HEK293 (cell line): ENCODE results near the gene DMAC2.

ENCODE experiments used
- GLIS1 ChIP-seq: fragments of 450-650 bp; formaldehyde crosslinking; IDR thresholded peaks from 2 replicates; pipeline ENCODE4 v1.5.1; 2016; ENCODE audit warnings: missing biosample characterization, missing genetic modification characterization
- KLF16 ChIP-seq: fragments of 450-650 bp; formaldehyde crosslinking; IDR thresholded peaks from 2 replicates; pipeline ENCODE4 v1.5.1; 2017; ENCODE audit warnings: missing biosample characterization, missing genetic modification characterization
- KLF7 ChIP-seq: fragments of 450-650 bp; formaldehyde crosslinking; IDR thresholded peaks from 2 replicates; pipeline ENCODE4 v1.5.1; 2016; ENCODE audit warnings: missing biosample characterization, missing genetic modification characterization, borderline replicate concordance
- KLF9 ChIP-seq: fragments of 450-650 bp; formaldehyde crosslinking; IDR thresholded peaks from 2 replicates; pipeline ENCODE4 v1.5.1; 2016; ENCODE audit warnings: missing biosample characterization, missing genetic modification characterization, low read depth
- OVOL3 ChIP-seq: fragments of 450-650 bp; formaldehyde crosslinking; IDR thresholded peaks from 2 replicates; pipeline ENCODE4 v1.5.1; 2016; ENCODE audit warnings: missing biosample characterization, missing genetic modification characterization
- PRDM6 ChIP-seq: fragments of 450-650 bp; formaldehyde crosslinking; IDR thresholded peaks from 2 replicates; pipeline ENCODE4 v1.5.1; 2017; ENCODE audit warnings: missing biosample characterization, missing genetic modification characterization
- ZBTB8A ChIP-seq: fragments of 450-650 bp; formaldehyde crosslinking; IDR thresholded peaks from 2 replicates; pipeline ENCODE4 v1.5.1; 2016; ENCODE audit warnings: missing biosample characterization, missing genetic modification characterization
- ZFP69B ChIP-seq: fragments of 450-650 bp; formaldehyde crosslinking; IDR thresholded peaks from 2 replicates; pipeline ENCODE4 v1.5.1; 2016; ENCODE audit warnings: missing biosample characterization, missing genetic modification characterization
- ZNF221 ChIP-seq: fragments of 450-650 bp; formaldehyde crosslinking; IDR thresholded peaks from 2 replicates; pipeline ENCODE4 v1.5.1; 2017; ENCODE audit warnings: missing biosample characterization, missing genetic modification characterization, borderline replicate concordance
- ZNF23 ChIP-seq: fragments of 450-650 bp; formaldehyde crosslinking; IDR thresholded peaks from 2 replicates; pipeline ENCODE4 v1.5.1; 2016; ENCODE audit warnings: missing biosample characterization, missing genetic modification characterization, borderline replicate concordance
- ZNF24 ChIP-seq: fragments of 450-650 bp; formaldehyde crosslinking; IDR thresholded peaks from 2 replicates; pipeline ENCODE4 v1.5.1; 2016; ENCODE audit warnings: missing biosample characterization, missing genetic modification characterization
- ZNF354C ChIP-seq: fragments of 450-650 bp; formaldehyde crosslinking; IDR thresholded peaks from 2 replicates; pipeline ENCODE4 v1.5.1; 2016; ENCODE audit warnings: missing biosample characterization, missing genetic modification characterization, low read depth, borderline replicate concordance
- ZNF362 ChIP-seq: fragments of 450-650 bp; formaldehyde crosslinking; IDR thresholded peaks from 2 replicates; pipeline ENCODE4 v1.5.1; 2016; ENCODE audit warnings: missing biosample characterization, missing genetic modification characterization
- ZNF366 ChIP-seq: fragments of 450-650 bp; formaldehyde crosslinking; conservative IDR thresholded peaks from 2 replicates; pipeline ENCODE4 v1.5.1; 2016; ENCODE audit warnings: missing biosample characterization, missing genetic modification characterization
- ZNF433 ChIP-seq: fragments of 450-650 bp; formaldehyde crosslinking; IDR thresholded peaks from 2 replicates; pipeline ENCODE4 v1.5.1; 2016; ENCODE audit warnings: missing biosample characterization, missing genetic modification characterization, low read depth
- ZNF521 ChIP-seq: fragments of 450-650 bp; formaldehyde crosslinking; IDR thresholded peaks from 2 replicates; pipeline ENCODE4 v1.5.1; 2017; ENCODE audit warnings: missing biosample characterization, mild to moderate bottlenecking, missing genetic modification characterization
- ZNF596 ChIP-seq: fragments of 450-650 bp; IDR thresholded peaks from 2 replicates; pipeline ENCODE4 v1.5.0; 2018; ENCODE audit warnings: missing biosample characterization, mild to moderate bottlenecking, missing genetic modification characterization, moderate library complexity
- ZNF658 ChIP-seq: fragments of 450-650 bp; formaldehyde crosslinking; IDR thresholded peaks from 2 replicates; pipeline ENCODE4; 2016; ENCODE audit warnings: missing biosample characterization, missing genetic modification characterization
- ZNF76 ChIP-seq: fragments of 450-650 bp; formaldehyde crosslinking; IDR thresholded peaks from 2 replicates; pipeline ENCODE4; 2016; ENCODE audit warnings: low read depth, missing biosample characterization, missing genetic modification characterization, borderline replicate concordance
- ZNF768 ChIP-seq: fragments of 450-650 bp; formaldehyde crosslinking; IDR thresholded peaks from 2 replicates; pipeline ENCODE4 v1.5.1; 2018; ENCODE audit warnings: missing biosample characterization, mild to moderate bottlenecking, missing genetic modification characterization
- ZNF777 ChIP-seq: fragments of 450-650 bp; formaldehyde crosslinking; IDR thresholded peaks from 2 replicates; pipeline ENCODE4 v1.5.1; 2017; ENCODE audit warnings: missing biosample characterization, missing genetic modification characterization, borderline replicate concordance
- ZNF792 ChIP-seq: fragments of 450-650 bp; formaldehyde crosslinking; IDR thresholded peaks from 2 replicates; pipeline ENCODE4 v1.5.1; 2016; ENCODE audit warnings: missing biosample characterization, missing genetic modification characterization
- ZNF830 ChIP-seq: fragments of 450-650 bp; IDR thresholded peaks from 2 replicates; pipeline ENCODE4 v1.5.0; 2018; ENCODE audit warnings: missing biosample characterization, missing genetic modification characterization, low read depth, mild to moderate bottlenecking, moderate library complexity
- TF ChIP-seq, protein P1 (sequence below): fragments of 450-650 bp; formaldehyde crosslinking; IDR thresholded peaks from 2 replicates; pipeline ENCODE4 v1.5.1; 2016; ENCODE audit warnings: missing biosample characterization, missing genetic modification characterization
- TF ChIP-seq, protein P2 (sequence below): fragments of 450-650 bp; IDR thresholded peaks from 2 replicates; pipeline ENCODE4 v1.5.1; 2018; ENCODE audit warnings: missing biosample characterization, mild to moderate bottlenecking, missing genetic modification characterization
- TF ChIP-seq, protein P3 (sequence below): fragments of 450-650 bp; formaldehyde crosslinking; IDR thresholded peaks from 2 replicates; pipeline ENCODE4 v1.5.1; 2016; ENCODE audit warnings: missing biosample characterization, missing genetic modification characterization
- TF ChIP-seq, protein P4 (sequence below): fragments of 450-650 bp; formaldehyde crosslinking; IDR thresholded peaks from 2 replicates; pipeline ENCODE4 v1.5.1; 2016; ENCODE audit warnings: missing biosample characterization, missing genetic modification characterization
- TF ChIP-seq, protein P5 (sequence below): fragments of 450-650 bp; formaldehyde crosslinking; IDR thresholded peaks from 2 replicates; pipeline ENCODE4 v1.5.1; 2016; ENCODE audit warnings: missing biosample characterization, missing genetic modification characterization

The DMAC2 gene

DNA sequence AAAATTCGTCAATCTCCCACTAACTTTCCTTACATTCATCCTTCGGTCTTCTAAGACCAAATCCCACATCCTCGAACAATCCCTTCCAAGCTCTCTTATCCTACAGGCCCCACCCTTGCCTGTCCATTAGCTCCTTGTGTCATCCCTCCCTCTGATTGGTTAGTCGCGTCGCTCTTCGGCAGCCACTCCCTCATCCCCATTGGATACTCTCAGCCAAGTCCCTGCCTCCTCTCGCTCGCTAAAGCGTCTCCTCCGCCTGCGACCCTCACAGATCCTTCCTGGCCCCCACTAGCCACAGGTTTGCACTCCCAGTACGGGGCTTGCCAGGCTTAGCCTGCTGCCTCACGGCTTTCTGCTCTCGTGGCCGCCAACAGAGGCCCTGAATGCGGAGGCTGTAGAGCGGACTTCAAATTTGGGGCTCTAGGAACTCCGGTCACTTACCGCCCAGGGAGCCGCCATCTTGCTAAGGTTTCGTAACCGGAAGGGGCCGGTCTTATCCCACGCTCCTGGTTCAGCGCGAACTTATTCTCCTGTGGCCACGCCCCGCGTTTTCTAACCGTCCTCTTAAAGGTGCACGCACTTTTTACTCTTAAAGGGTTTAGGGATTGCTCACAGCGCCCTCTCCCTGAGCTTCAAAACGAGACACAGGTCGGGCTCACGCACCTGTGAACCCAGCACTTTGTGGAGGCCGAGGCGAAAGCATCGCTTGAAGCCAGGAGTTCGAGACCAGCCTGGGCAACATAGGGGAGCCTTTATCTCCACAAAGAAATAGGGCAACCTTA lies at the start of gene DMAC2 (continued):
- TF ChIP-seq ZNF362 (tag by site-specific recombination) (no peak), ZNF658 (no peak), ZNF221 (no peak), ZNF354C (tag by site-specific recombination) (no peak), GLIS1 (tag by site-specific recombination) (no peak; the same call in 1 of the 2 replicates), PRDM6 (no peak), OVOL3 (tag by site-specific recombination) (no peak), ZNF777 (no peak), ZNF24 (tag by site-specific recombination) (0 out of 2 replicates have a peak, but pooled peaks have one; percentile 52), ZNF830 (tag by site-specific recombination) (no peak), ZNF768 (tag by site-specific recombination) (no peak), ZBTB8A (tag by site-specific recombination) (peak; percentile 29; the same call in 1 of the 2 replicates), ZFP69B (tag by site-specific recombination) (0 out of 2 replicates have a peak, but pooled peaks have one; percentile 48), ZNF23 (tag by site-specific recombination) (no peak), ZNF76 (tag by site-specific recombination) (peak; percentile 56; the same call in 1 of the 2 replicates), KLF7 (no peak), KLF16 (peak; percentile 83), ZNF521 (tag by site-specific recombination) (no peak), ZNF792 (no peak), ZNF366 (tag by site-specific recombination) (peak; percentile 76), ZNF433 (tag by site-specific recombination) (no peak), ZNF596 (tag by site-specific recombination) (no peak), KLF9 (tag by site-specific recombination) (peak; percentile 69)
- TF ChIP-seq, protein P1, sequence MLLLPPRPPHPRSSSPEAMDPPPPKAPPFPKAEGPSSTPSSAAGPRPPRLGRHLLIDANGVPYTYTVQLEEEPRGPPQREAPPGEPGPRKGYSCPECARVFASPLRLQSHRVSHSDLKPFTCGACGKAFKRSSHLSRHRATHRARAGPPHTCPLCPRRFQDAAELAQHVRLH (tag by site-specific recombination) = peak; percentile 98
- TF ChIP-seq, protein P2, sequence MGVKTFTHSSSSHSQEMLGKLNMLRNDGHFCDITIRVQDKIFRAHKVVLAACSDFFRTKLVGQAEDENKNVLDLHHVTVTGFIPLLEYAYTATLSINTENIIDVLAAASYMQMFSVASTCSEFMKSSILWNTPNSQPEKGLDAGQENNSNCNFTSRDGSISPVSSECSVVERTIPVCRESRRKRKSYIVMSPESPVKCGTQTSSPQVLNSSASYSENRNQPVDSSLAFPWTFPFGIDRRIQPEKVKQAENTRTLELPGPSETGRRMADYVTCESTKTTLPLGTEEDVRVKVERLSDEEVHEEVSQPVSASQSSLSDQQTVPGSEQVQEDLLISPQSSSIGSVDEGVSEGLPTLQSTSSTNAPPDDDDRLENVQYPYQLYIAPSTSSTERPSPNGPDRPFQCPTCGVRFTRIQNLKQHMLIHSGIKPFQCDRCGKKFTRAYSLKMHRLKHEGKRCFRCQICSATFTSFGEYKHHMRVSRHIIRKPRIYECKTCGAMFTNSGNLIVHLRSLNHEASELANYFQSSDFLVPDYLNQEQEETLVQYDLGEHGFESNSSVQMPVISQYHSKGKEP (tag by site-specific recombination) = no peak
- TF ChIP-seq, protein P3, sequence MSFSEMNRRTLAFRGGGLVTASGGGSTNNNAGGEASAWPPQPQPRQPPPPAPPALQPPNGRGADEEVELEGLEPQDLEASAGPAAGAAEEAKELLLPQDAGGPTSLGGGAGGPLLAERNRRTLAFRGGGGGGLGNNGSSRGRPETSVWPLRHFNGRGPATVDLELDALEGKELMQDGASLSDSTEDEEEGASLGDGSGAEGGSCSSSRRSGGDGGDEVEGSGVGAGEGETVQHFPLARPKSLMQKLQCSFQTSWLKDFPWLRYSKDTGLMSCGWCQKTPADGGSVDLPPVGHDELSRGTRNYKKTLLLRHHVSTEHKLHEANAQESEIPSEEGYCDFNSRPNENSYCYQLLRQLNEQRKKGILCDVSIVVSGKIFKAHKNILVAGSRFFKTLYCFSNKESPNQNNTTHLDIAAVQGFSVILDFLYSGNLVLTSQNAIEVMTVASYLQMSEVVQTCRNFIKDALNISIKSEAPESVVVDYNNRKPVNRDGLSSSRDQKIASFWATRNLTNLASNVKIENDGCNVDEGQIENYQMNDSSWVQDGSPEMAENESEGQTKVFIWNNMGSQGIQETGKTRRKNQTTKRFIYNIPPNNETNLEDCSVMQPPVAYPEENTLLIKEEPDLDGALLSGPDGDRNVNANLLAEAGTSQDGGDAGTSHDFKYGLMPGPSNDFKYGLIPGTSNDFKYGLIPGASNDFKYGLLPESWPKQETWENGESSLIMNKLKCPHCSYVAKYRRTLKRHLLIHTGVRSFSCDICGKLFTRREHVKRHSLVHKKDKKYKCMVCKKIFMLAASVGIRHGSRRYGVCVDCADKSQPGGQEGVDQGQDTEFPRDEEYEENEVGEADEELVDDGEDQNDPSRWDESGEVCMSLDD (tag by site-specific recombination) = 0 out of 2 replicates have a peak, but pooled peaks have one; percentile 32
- TF ChIP-seq, protein P4, sequence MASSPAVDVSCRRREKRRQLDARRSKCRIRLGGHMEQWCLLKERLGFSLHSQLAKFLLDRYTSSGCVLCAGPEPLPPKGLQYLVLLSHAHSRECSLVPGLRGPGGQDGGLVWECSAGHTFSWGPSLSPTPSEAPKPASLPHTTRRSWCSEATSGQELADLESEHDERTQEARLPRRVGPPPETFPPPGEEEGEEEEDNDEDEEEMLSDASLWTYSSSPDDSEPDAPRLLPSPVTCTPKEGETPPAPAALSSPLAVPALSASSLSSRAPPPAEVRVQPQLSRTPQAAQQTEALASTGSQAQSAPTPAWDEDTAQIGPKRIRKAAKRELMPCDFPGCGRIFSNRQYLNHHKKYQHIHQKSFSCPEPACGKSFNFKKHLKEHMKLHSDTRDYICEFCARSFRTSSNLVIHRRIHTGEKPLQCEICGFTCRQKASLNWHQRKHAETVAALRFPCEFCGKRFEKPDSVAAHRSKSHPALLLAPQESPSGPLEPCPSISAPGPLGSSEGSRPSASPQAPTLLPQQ (tag by site-specific recombination) = peak; percentile 75; the same call in 1 of the 2 replicates
- TF ChIP-seq, protein P5, sequence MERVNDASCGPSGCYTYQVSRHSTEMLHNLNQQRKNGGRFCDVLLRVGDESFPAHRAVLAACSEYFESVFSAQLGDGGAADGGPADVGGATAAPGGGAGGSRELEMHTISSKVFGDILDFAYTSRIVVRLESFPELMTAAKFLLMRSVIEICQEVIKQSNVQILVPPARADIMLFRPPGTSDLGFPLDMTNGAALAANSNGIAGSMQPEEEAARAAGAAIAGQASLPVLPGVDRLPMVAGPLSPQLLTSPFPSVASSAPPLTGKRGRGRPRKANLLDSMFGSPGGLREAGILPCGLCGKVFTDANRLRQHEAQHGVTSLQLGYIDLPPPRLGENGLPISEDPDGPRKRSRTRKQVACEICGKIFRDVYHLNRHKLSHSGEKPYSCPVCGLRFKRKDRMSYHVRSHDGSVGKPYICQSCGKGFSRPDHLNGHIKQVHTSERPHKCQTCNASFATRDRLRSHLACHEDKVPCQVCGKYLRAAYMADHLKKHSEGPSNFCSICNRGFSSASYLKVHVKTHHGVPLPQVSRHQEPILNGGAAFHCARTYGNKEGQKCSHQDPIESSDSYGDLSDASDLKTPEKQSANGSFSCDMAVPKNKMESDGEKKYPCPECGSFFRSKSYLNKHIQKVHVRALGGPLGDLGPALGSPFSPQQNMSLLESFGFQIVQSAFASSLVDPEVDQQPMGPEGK (tag by site-specific recombination) = peak; percentile 86
